ENCODE results near the gene IMMP2L.
"Not testable (repeated sequence)": the region's sequence is repeated elsewhere in the genome, so short reads cannot be mapped to it uniquely, and the experiment has no call there.

Gene IMMP2L

GRCh38 chr7:111357691-111358090 is 204.6 kb downstream of the IMMP2L start:
- TF ChIP-seq ZNF274 (IDR thresholded peaks at IDR 0.05; ENCODE audit: low read depth, low read length): no peak
- H3K4me3 ChIP-seq (ENCODE audit: low read length): no peak overlapping the region

GRCh38 chr7:111356941-111357340 is 205.4 kb downstream of the IMMP2L start:
- TF ChIP-seq ZNF274 (IDR thresholded peaks at IDR 0.05; ENCODE audit: low read depth, low read length): no peak
- no peak overlapping the region for H3K4me3 ChIP-seq (ENCODE audit: low read length)

DNA sequence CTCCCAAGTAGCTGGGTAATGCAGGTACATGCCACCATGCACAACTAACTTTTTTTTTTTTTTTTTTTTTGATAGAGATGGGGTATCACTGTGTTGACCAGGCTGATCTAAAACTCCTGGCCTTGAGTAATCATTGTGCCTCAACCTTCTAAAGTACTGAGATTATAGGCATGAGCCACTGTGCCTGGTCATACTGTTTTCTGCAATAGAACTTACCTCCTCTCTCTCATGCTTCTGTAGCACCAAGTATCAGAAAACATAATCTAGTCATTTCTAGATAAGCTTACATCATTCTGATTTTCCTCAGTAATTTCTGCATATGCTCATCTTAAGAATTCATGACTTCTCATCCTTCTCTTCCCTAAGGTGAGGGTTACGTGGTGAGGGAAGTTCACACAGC is 210.0 kb downstream of the IMMP2L start:
- no peak overlapping the region for H3K4me3 ChIP-seq (ENCODE audit: low read length)
- no peak for TF ChIP-seq ZNF274 (IDR thresholded peaks at IDR 0.05; ENCODE audit: low read depth, low read length)

DNA sequence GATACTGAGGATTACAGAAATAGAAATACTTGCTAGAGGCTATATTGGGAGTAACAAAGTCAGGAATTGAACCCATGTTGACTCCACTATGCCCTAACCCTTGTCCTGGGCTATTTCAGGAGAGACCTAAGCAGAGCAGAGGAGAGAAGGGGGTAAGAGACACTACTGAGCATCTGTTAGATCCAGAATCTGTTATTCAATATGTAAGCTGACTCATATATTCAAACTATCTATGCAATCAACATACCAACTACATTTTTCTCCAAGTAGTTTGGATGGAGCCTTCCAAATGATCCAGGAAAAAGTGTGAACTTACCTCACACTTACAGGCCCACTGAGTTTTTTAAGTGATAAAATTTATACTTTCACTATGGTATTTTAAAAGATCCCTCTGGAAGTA is 216.1 kb downstream of the IMMP2L start:
- TF ChIP-seq ZNF274 (IDR thresholded peaks at IDR 0.05; ENCODE audit: low read depth, low read length): no peak
- H3K4me3 ChIP-seq (ENCODE audit: low read length): no peak overlapping the region

DNA sequence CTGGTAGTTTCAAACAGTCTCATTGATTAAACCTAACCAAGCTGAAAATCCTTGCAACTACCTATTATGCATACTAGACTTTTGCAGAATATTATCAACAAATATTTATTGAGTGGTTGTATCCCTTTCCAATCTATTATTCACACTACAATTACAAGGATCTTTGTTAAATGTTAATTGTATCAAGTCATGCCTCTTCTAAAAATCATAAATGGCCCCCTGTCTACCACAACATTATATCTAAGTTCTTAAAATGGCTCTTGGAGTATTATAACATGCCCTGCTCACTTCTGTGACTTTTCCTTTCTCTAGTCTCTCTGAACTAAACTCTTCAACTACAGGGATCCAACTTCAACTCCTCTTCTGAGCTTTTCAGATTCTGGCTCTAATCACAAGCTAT is 219.3 kb downstream of the IMMP2L start:
- TF ChIP-seq ZNF274 (IDR thresholded peaks at IDR 0.05; ENCODE audit: low read depth, low read length): no peak
- no peak overlapping the region for H3K4me3 ChIP-seq (ENCODE audit: low read length)

- H3K4me3 ChIP-seq (ENCODE audit: low read length): no peak overlapping the region
- no peak for TF ChIP-seq ZNF274 (IDR thresholded peaks at IDR 0.05; ENCODE audit: low read depth, low read length)
Observed at GRCh38 chr7:111339006-111339405, 223.3 kb downstream of the IMMP2L start.

- H3K4me3 ChIP-seq (ENCODE audit: low read length): no peak overlapping the region
- TF ChIP-seq ZNF274 (IDR thresholded peaks at IDR 0.05; ENCODE audit: low read depth, low read length): no peak
Observed at GRCh38 chr7:111333010-111333409, 229.3 kb downstream of the IMMP2L start.

DNA sequence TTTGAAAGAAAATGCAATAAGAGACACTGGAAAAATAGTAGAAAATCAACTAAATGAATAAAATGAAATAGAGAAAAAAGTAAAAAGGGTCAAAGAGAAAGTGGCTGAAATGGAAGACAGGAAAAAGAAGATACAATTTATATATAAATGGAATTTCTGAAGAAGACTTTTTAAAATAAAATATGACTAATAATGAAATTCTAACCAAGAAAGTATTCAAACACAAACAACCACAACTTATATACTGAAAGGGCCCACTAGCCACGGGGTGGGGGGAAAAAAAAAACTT is 232.1 kb downstream of the IMMP2L start:
- no peak overlapping the region for H3K4me3 ChIP-seq (ENCODE audit: low read length)
- TF ChIP-seq ZNF274 (IDR thresholded peaks at IDR 0.05; ENCODE audit: low read depth, low read length): no peak

DNA sequence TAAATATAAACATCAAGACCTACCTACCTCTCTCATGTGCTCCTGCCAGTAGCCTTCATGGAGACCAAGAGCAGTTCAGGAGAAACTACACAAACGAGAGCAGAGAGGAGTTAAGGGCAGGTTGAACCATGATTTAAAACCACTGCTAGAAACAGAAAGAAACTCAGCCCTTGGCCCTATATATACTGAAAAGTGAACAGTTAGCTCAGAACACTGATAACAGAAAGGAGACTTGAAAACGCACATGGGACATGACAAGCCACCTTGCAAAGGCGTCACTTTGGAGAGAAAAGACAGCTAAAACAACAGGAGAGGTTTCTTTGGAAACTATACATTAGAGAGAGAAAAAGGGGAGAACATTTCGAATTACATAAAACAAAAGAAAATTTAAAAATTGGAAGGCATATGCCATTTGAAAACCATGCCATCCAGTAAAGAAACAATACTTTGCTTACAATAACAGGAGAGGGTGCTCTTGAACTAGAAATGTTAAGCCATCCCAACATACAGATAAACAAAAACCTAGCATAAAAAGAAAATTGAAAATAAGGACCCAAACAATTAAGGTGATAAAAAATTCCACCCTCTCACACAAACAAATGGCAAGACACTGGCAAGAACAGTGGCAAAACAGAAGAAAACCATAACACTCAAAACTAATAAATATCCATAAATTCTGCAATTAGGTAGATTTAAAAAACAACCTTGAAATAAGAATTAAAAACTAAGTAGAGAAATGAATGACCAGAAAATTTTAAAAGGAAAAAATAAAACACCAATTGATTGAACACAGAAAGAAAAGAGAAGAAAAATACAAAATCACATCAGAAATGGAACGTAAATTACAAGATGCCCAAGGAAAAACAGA is 232.7 kb downstream of the IMMP2L start:
- no peak overlapping the region for H3K4me3 ChIP-seq (ENCODE audit: low read length)
- no peak for TF ChIP-seq ZNF274 (IDR thresholded peaks at IDR 0.05; ENCODE audit: low read depth, low read length)

DNA sequence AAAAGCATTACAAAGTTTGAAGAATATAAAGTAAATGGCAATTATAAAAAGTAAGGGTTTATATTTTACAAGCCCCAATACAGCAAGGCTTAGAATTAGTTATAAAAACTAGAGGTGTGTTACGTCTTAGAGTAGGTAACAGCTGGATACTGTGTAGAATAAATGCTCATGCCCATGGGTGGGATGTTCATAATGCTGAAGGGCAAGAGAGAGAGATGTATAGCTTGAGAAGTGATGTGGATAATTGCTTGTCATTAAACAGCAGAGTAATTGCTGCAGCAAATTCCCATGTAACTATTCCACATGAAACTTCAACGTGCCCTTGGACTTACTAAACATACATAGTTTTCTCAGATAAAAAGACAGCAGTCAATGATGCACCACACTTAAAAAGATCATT is 233.8 kb downstream of the IMMP2L start:
- TF ChIP-seq ZNF274 (IDR thresholded peaks at IDR 0.05; ENCODE audit: low read depth, low read length): no peak
- no peak overlapping the region for H3K4me3 ChIP-seq (ENCODE audit: low read length)

DNA sequence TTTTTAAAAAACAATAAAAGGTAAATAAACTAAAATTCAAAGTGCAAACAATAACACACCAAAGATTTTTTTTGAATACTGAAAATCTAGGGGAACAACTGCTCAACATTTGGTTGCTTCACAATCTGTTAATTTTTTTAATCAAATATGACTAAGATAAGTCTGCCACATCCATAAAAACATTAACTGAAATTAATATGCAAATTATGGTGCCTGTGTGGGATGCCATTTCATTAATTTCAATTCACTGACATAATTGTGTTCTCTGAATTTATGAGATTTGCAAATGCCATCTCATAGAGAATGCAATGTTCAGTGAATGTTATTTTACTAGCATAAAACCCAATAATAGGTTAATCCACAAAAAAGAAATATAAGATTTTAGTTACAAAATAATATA is 237.5 kb downstream of the IMMP2L start:
- no peak for TF ChIP-seq ZNF274 (IDR thresholded peaks at IDR 0.05; ENCODE audit: low read depth, low read length)

DNA sequence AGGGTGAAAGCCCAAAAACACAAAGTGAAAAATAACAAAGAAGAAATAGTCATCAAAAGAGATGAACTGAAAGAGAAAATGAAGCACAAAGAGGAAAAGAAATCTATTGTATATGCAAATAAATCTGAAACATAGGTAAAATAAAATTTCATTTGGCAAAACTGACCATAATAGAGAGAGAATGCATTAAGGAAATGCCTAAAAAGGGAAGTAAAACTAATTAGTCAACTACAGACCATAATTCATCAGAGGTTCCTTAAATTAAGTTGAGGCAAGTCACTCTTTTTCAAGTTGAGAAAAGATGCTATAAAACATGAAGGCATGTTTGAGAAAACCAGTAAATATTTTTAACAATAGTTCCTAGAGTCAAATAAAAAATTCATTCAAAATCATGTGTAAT is 238.1 kb downstream of the IMMP2L start:
- TF ChIP-seq ZNF274 (IDR thresholded peaks at IDR 0.05; ENCODE audit: low read depth, low read length): no peak
- no peak overlapping the region for H3K4me3 ChIP-seq (ENCODE audit: low read length)

More for the DNA sequence above, 237.5 kb downstream of the IMMP2L start:
- H3K4me3 ChIP-seq (ENCODE audit: low read length): no peak overlapping the region

- not testable (repeated sequence) for H3K4me3 ChIP-seq (ENCODE audit: low read length)
Observed at GRCh38 chr7:111323670-111324069, 238.6 kb downstream of the IMMP2L start.

DNA sequence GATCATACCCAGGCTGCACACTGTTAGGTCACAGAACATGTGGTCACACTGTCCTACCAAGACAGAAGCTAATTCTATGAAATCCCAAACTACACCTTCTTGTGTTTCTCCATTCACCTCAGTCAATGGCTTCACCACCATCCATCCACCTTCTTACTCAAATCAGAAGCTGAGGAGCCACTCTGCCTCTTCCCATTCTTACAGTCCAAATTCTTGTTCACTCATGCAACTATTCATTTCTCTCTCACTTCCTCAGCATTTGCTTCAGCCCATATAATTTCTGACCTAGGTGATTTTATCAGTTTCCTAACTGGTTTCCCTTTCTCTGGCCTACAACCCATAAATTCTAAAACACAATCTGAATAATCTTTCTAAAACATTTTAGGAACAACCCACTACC is 242.2 kb downstream of the IMMP2L start:
- no peak for TF ChIP-seq ZNF274 (IDR thresholded peaks at IDR 0.05; ENCODE audit: low read depth, low read length)

DNA sequence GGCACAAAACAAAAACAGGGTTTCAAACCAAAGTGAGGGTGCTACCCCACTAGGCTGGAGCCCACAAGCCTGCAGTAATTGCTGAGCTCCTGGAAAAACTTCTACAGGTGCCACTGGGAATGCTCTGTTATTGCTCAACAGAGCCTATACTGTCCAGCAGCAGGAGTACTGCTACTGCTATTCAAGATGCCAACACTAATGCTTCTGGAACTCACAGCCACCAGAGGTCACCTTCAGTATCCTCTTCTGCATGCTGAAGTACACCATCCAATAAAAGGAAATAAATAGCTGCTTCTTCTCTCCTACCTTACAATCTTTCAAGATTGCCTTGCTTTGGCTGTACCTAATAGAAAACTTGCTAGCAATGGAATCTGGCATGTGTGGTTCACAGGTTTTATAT is 249.3 kb downstream of the IMMP2L start:
- no peak for TF ChIP-seq ZNF274 (IDR thresholded peaks at IDR 0.05; ENCODE audit: low read depth, low read length)
- H3K4me3 ChIP-seq (ENCODE audit: low read length): no peak overlapping the region

More for the DNA sequence above, 242.2 kb downstream of the IMMP2L start:
- H3K4me3 ChIP-seq (ENCODE audit: low read length): no peak overlapping the region

- TF ChIP-seq ZNF274 (IDR thresholded peaks at IDR 0.05; ENCODE audit: low read depth, low read length): no peak
- no peak overlapping the region for H3K4me3 ChIP-seq (ENCODE audit: low read length)
Observed at GRCh38 chr7:111308691-111309090, 253.6 kb downstream of the IMMP2L start.

Data from GM08714 (cell line).